PC-9 (cell line): Measurements from ENCODE around the gene COL23A1. TPM values are rescaled to one million over a fixed set of nuclear protein-coding genes. Genes with fewer than 3 reads are reported as not detected.

ENCODE experiments used
- BruUV-seq: library from RNA; stranded (reverse); fragments of 400-500 nt; replicated peaks from 2 replicates; lab custom pipeline; 2021; lab: Mats Ljungman, UMichigan
- CTCF ChIA-PET: fragments of 300-600 bp; sonication (Branson Sonifier 250); formaldehyde crosslinking; loops from one replicate; lab custom pipeline; 2022; ENCODE audit warnings: antibody characterized with exemption; lab: Charles Lee
- POLR2A ChIA-PET: fragments of 300-600 bp; sonication (Branson Sonifier 250); formaldehyde crosslinking; loops from one replicate; lab custom pipeline; 2022; ENCODE audit warnings: antibody characterized with exemption; ENCODE audit not compliant: unreplicated experiment; lab: Charles Lee
- DNase-seq, 2 experiments: peaks; one replicate each; pipeline versions ENCODE4 v3.0.0 to v3.0.0-alpha.2; 2015 to 2022; ENCODE audit warnings: mixed read lengths in 1 of 2
- H2AFZ ChIP-seq: fragments of 200-600 bp; sonication (generic); 2 replicates; pipeline ENCODE4 v1.8.1; 2017; ENCODE audit warnings: antibody characterized with exemption
- H3F3A ChIP-seq: fragments of 200-600 bp; sonication (generic); 2 replicates; pipeline ENCODE4 v1.8.1; 2017; ENCODE audit warnings: antibody characterized with exemption, mild to moderate bottlenecking, low read depth; ENCODE audit not compliant: insufficient read depth
- H3K27ac ChIP-seq: fragments of 200-600 bp; sonication (generic); 2 replicates; pipeline ENCODE4 v1.6.1; 2016; ENCODE audit warnings: mixed run types
- H3K27me3 ChIP-seq: fragments of 200-600 bp; sonication (generic); 2 replicates; pipeline ENCODE4 v1.6.1; 2016; ENCODE audit warnings: low read depth, mixed run types; ENCODE audit not compliant: insufficient read depth
- H3K36me3 ChIP-seq: fragments of 200-600 bp; sonication (generic); 2 replicates; pipeline ENCODE4 v1.6.1; 2016; ENCODE audit warnings: low read depth, mixed run types
- H3K4me1 ChIP-seq: fragments of 200-600 bp; sonication (generic); replicated peaks from 2 replicates; pipeline ENCODE4 v1.6.1; 2016; ENCODE audit warnings: mixed run types; ENCODE audit not compliant: insufficient read depth
- H3K4me2 ChIP-seq: fragments of 200-600 bp; sonication (generic); 2 replicates; pipeline ENCODE4 v1.6.1; 2017; ENCODE audit warnings: mixed run types
- H3K4me3 ChIP-seq: fragments of 200-600 bp; sonication (generic); 2 replicates; pipeline ENCODE4 v1.6.1; 2016; ENCODE audit warnings: mixed run types
- H3K79me2 ChIP-seq: fragments of 200-600 bp; sonication (generic); 2 replicates; pipeline ENCODE4 v1.6.1; 2017; ENCODE audit warnings: low read depth, mixed run types
- H3K9me2 ChIP-seq: fragments of 200-600 bp; sonication (generic); 2 replicates; pipeline ENCODE4 v1.8.1; 2017; ENCODE audit warnings: mild to moderate bottlenecking; ENCODE audit not compliant: insufficient read depth
- H3K9me3 ChIP-seq: fragments of 200-600 bp; sonication (generic); 2 replicates; pipeline ENCODE4 v1.8.1; 2016; ENCODE audit warnings: low read depth; ENCODE audit not compliant: insufficient read depth
- H4K20me1 ChIP-seq: fragments of 200-600 bp; sonication (generic); 2 replicates; pipeline ENCODE4 v1.8.1; 2017; ENCODE audit not compliant: insufficient read depth
- CTCF ChIP-seq: fragments of 200-600 bp; sonication (generic); conservative IDR thresholded peaks from 2 replicates; pipeline ENCODE4 v1.6.1; 2017; ENCODE audit warnings: mixed run types, antibody characterized with exemption, mild to moderate bottlenecking, moderate library complexity
- EZH2 ChIP-seq: fragments of 200-600 bp; sonication (generic); IDR thresholded peaks from 2 replicates; pipeline ENCODE4 v1.8.0; 2017; ENCODE audit warnings: antibody characterized with exemption, low read depth
- intact Hi-C: fragments of 100-400 bp; cut with micrococcal nuclease; formaldehyde crosslinking; loops from one replicate; pipeline ENCODE4 v1.10.0; 2022; ENCODE audit not compliant: unreplicated experiment
- total RNA-seq: library from RNA; stranded (reverse); gene quantifications from 2 replicates; pipeline ENCODE4 v1.2.3, GENCODE V29; 2021

Gene COL23A1
- total RNA-seq, 1 experiment from 2014 or later: not detected

- Histone ChIP-seq H3K4me3 (no peak overlapping the region), H2AFZ (no peak overlapping the region), H4K20me1 (no peaks in the 10 kb centered on the region), H3K27me3 (peaks cover 95% of the 10 kb centered on the region), H3K4me2 (no peak overlapping the region), H3F3A (no peaks in the 10 kb centered on the region), H3K36me3 (no peaks in the 10 kb centered on the region), H3K79me2 (no peaks in the 10 kb centered on the region), H3K27ac (no peak overlapping the region), H3K9me2 (no peaks in the 10 kb centered on the region), H3K9me3 (no peaks in the 10 kb centered on the region), H3K4me1 (no peaks in the 10 kb centered on the region)
- DNase-seq: no peak
- TF ChIP-seq CTCF (no peak), EZH2 (no peak)
- intact Hi-C loops: no loop called here
- no TSS peak for BruUV-seq
- ChIA-PET POLR2A (no interaction called here), CTCF (no interaction called here)
Observed at GRCh38 chr5:178460174-178460573, 130.0 kb downstream of the COL23A1 start.

- Histone ChIP-seq H3K79me2 (no peaks in the 10 kb centered on the region), H3K27me3 (peaks cover 95% of the 10 kb centered on the region), H3K9me2 (no peaks in the 10 kb centered on the region), H4K20me1 (no peaks in the 10 kb centered on the region), H3K27ac (no peak overlapping the region), H3F3A (no peaks in the 10 kb centered on the region), H3K9me3 (no peaks in the 10 kb centered on the region), H3K36me3 (no peaks in the 10 kb centered on the region), H3K4me3 (no peak overlapping the region), H3K4me1 (no peaks in the 10 kb centered on the region), H2AFZ (no peak overlapping the region), H3K4me2 (no peak overlapping the region)
- no TSS peak for BruUV-seq
- TF ChIP-seq CTCF: no peak
- no peak for TF ChIP-seq EZH2
- intact Hi-C loops: no loop called here
- POLR2A ChIA-PET: no interaction called here
- CTCF ChIA-PET: no interaction called here
- no peak for DNase-seq
Observed at GRCh38 chr5:178458140-178458539, 132.1 kb downstream of the COL23A1 start.

- no peak for TF ChIP-seq CTCF
- TF ChIP-seq EZH2: no peak
- no peak overlapping the region for H3K27ac ChIP-seq
- no peaks in the 10 kb centered on the region for H4K20me1 ChIP-seq
- H2AFZ ChIP-seq: no peak overlapping the region
- BruUV-seq: no TSS peak
- no peak for DNase-seq
- no peak overlapping the region for H3K4me2 ChIP-seq
- intact Hi-C loops: no loop called here
- H3F3A ChIP-seq: no peaks in the 10 kb centered on the region
- H3K79me2 ChIP-seq: no peaks in the 10 kb centered on the region
- no peaks in the 10 kb centered on the region for H3K4me1 ChIP-seq
- ChIA-PET POLR2A (no interaction called here), CTCF (no interaction called here)
- H3K4me3 ChIP-seq: no peak overlapping the region
- H3K27me3 ChIP-seq: peaks cover 95% of the 10 kb centered on the region
- H3K9me2 ChIP-seq: no peaks in the 10 kb centered on the region
- no peaks in the 10 kb centered on the region for H3K9me3 ChIP-seq
- H3K36me3 ChIP-seq: no peaks in the 10 kb centered on the region
Observed at GRCh38 chr5:178457471-178457870, 132.7 kb downstream of the COL23A1 start.
